ENCODE measurements around the gene ZFY.

Gene ZFY

GRCh38 chrY:2952912-2953311 is 17.7 kb downstream of the ZFY start:
- TF ChIP-seq CTCF (conservative IDR thresholded peaks at IDR 0.05), result no peak
- no peak overlapping the region for H3K27ac ChIP-seq

GRCh38 chrY:2954735-2955134 is 19.6 kb downstream of the ZFY start:
- no peak overlapping the region for H3K27ac ChIP-seq

GRCh38 chrY:2955561-2955960 is 20.4 kb downstream of the ZFY start:
- no peak overlapping the region for H3K27ac ChIP-seq
- TF ChIP-seq CTCF (conservative IDR thresholded peaks at IDR 0.05), result no peak

More at GRCh38 chrY:2954735-2955134, 19.6 kb downstream of the ZFY start:
- no peak for TF ChIP-seq CTCF (conservative IDR thresholded peaks at IDR 0.05)

GRCh38 chrY:2962061-2962460 is 26.9 kb downstream of the ZFY start:
- no peak for TF ChIP-seq CTCF (conservative IDR thresholded peaks at IDR 0.05)
- no peak overlapping the region for H3K27ac ChIP-seq

GRCh38 chrY:2964814-2965213 is 29.6 kb downstream of the ZFY start:
- H3K27ac ChIP-seq, result no peak overlapping the region
- TF ChIP-seq CTCF (conservative IDR thresholded peaks at IDR 0.05), result no peak

- TF ChIP-seq CTCF (conservative IDR thresholded peaks at IDR 0.05), result no peak
- no peak overlapping the region for H3K27ac ChIP-seq
Measured at GRCh38 chrY:2965629-2966028, 30.4 kb downstream of the ZFY start.

- H3K27ac ChIP-seq, result no peak overlapping the region
- no peak for TF ChIP-seq CTCF (conservative IDR thresholded peaks at IDR 0.05)
Measured at GRCh38 chrY:2969561-2969960, 34.4 kb downstream of the ZFY start.

- no peak overlapping the region for H3K27ac ChIP-seq
- no peak for TF ChIP-seq CTCF (conservative IDR thresholded peaks at IDR 0.05)
Measured at GRCh38 chrY:2972708-2973107, 37.5 kb downstream of the ZFY start.

All from VCaP (cell line).